Mucosa of rectum (tissue), 2 donors: ENCODE results near the gene PHLDB2.

ENCODE experiments used
- H3K27ac ChIP-seq, 2 donors: one replicate each; pipeline ENCODE4 v1.7.0; 2013; ENCODE audit warnings: inconsistent platforms in 2 of 2, low read depth in 2 of 2, low read length in 2 of 2
- H3K27me3 ChIP-seq, 2 donors: one replicate each; pipeline ENCODE4 v1.7.0; 2013; ENCODE audit warnings: low read length in 2 of 2; ENCODE audit not compliant: control insufficient read depth in 2 of 2, insufficient read depth in 2 of 2
- H3K36me3 ChIP-seq, 2 donors: one replicate each; pipeline ENCODE4 v1.7.0; 2013; ENCODE audit warnings: low read length in 2 of 2; ENCODE audit not compliant: control insufficient read depth in 2 of 2, insufficient read depth in 2 of 2
- H3K4me1 ChIP-seq, 2 donors: one replicate each; pipeline ENCODE4 v1.7.0; 2013; ENCODE audit warnings: low read length in 2 of 2, mild to moderate bottlenecking in 1 of 2; ENCODE audit not compliant: control insufficient read depth in 2 of 2, insufficient read depth in 2 of 2
- H3K4me3 ChIP-seq, 2 donors: one replicate each; pipeline ENCODE4 v1.7.0; 2013; ENCODE audit warnings: low read length in 2 of 2
- H3K9ac ChIP-seq, 2 donors: one replicate each; pipeline ENCODE4 v1.7.0; 2013; ENCODE audit warnings: low read length in 2 of 2, low read depth in 1 of 2, mild to moderate bottlenecking in 1 of 2
- H3K9me3 ChIP-seq, 2 donors: one replicate each; pipeline ENCODE4 v1.7.0; 2013; ENCODE audit warnings: low read length in 2 of 2; ENCODE audit not compliant: control insufficient read depth in 2 of 2
- donor health status: healthy.
- donor health status: Normal muscosa, but diverticular disease.

PHLDB2 gene

GRCh38 chr3:112000966-112001365, 141.9 kb downstream of the PHLDB2 start:
- Histone ChIP-seq H3K27ac (no peak overlapping the region), H3K9ac (no peak overlapping the region), H3K9me3 (no peaks in the 10 kb centered on the region), H3K36me3 (no peaks in the 10 kb centered on the region), H3K4me3 (no peak overlapping the region), H3K27me3 (peaks cover 0 to 12% of the 10 kb centered on the region in 2 donors), H3K4me1 (peaks cover 3 to 11% of the 10 kb centered on the region in 2 donors)

- Histone ChIP-seq H3K27me3 (peaks cover 0 to 12% of the 10 kb centered on the region in 2 donors), H3K27ac (no peak overlapping the region), H3K4me3 (no peak overlapping the region), H3K9me3 (no peaks in the 10 kb centered on the region), H3K9ac (no peak overlapping the region), H3K36me3 (no peaks in the 10 kb centered on the region), H3K4me1 (peaks cover 3 to 11% of the 10 kb centered on the region in 2 donors)
Observed at GRCh38 chr3:112001526-112001925, 142.5 kb downstream of the PHLDB2 start.

DNA sequence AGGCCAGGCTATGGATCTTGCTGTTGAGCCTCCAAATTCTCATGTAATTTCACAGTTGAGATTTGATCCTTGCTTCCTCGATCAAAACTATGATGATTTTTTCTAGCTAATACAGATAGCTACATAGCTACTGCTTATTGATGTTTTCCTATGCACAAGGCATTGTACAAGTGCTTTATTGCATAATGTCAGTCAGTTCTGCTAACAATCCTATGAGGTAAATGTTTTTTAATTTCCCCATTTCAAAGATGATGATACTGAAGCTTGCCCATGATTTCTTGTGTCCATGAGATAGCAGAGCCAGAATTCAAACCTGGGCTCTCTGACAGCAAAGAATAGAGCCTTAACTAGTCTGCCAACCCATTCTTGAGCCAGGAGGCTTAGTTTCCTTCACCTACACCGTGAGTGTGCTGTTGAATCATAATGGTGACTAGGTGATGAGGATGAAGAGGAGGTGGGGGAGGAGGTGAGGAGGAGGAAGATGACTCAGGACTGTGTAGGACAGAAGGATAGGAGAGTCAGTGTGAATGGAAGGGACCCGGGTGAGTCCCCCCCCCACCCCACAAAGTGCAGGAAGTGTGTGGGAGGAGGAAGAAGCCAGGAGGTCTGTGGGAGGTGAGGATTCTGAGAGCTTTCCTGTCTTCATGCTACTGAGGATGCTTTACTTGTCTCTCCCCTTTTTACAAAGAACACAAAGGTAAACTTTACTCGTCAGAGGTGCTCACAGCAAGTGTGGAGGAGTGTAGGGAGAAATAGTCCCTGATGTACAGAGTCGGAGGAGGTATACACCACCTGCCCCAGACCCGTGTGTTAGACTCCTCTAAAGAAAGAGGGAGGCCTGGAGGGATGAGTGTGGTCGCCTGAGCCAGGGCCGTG, 143.3 kb downstream of the PHLDB2 start:
- Histone ChIP-seq H3K9ac (no peak overlapping the region), H3K27me3 (peaks cover 0 to 12% of the 10 kb centered on the region in 2 donors), H3K27ac (no peak overlapping the region), H3K9me3 (no peaks in the 10 kb centered on the region), H3K4me3 (no peak overlapping the region), H3K4me1 (peaks cover 3 to 11% of the 10 kb centered on the region in 2 donors), H3K36me3 (no peaks in the 10 kb centered on the region)

GRCh38 chr3:112003321-112004080, 144.4 kb downstream of the PHLDB2 start:
- Histone ChIP-seq H3K9me3 (no peaks in the 10 kb centered on the region), H3K4me1 (peaks cover 3 to 10% of the 10 kb centered on the region in 2 donors), H3K4me3 (no peak overlapping the region), H3K27me3 (peaks cover 0 to 11% of the 10 kb centered on the region in 2 donors), H3K9ac (no peak overlapping the region), H3K27ac (no peak overlapping the region), H3K36me3 (no peaks in the 10 kb centered on the region)

GRCh38 chr3:112004187-112004586, 145.1 kb downstream of the PHLDB2 start:
- no peak overlapping the region for H3K27ac ChIP-seq
- H3K9ac ChIP-seq = no peak overlapping the region
- H3K4me3 ChIP-seq = no peak overlapping the region

GRCh38 chr3:112004669-112005068, 145.6 kb downstream of the PHLDB2 start:
- H3K4me3 ChIP-seq = no peak overlapping the region
- H3K9ac ChIP-seq = no peak overlapping the region

More at GRCh38 chr3:112004187-112004586, 145.1 kb downstream of the PHLDB2 start:
- Histone ChIP-seq H3K4me1 (peaks cover 0 to 3% of the 10 kb centered on the region in 2 donors), H3K36me3 (no peaks in the 10 kb centered on the region), H3K27me3 (peaks cover 0 to 8% of the 10 kb centered on the region in 2 donors), H3K9me3 (no peaks in the 10 kb centered on the region)

DNA sequence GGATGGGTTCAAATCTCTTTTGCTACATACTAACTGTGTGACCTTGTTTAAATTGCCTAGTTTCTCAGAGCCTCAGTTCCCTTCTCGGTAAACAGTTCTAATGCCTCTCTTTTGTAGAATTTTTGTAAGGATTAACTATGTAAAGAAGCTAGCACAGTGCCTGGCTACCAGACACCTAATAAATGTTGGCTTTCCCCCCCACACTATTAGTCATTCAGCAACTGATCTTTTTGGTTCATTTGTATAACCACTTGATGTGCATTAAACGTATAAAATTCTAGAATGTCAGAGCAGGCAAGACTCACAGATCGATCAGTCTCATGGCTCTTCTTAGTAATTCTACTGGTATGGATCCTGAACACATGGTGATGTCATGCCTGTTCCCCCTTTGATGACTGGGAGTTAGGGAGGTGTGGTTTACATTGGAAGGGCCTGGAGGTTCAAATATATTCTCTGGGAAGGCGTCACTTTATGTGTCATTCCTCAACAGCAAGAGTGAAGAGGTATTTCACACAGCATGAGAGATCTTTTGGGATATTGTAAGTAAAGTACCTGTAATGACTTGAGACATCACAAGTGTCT, 146.1 kb downstream of the PHLDB2 start:
- Histone ChIP-seq H3K9me3 (no peaks in the 10 kb centered on the region), H3K27ac (no peak overlapping the region), H3K4me3 (no peak overlapping the region), H3K4me1 (no peaks in the 10 kb centered on the region), H3K36me3 (no peaks in the 10 kb centered on the region), H3K27me3 (no peaks in the 10 kb centered on the region), H3K9ac (no peak overlapping the region)

More at GRCh38 chr3:112004669-112005068, 145.6 kb downstream of the PHLDB2 start:
- no peaks in the 10 kb centered on the region for H3K9me3 ChIP-seq
- no peaks in the 10 kb centered on the region for H3K36me3 ChIP-seq
- peaks cover 0 to 4% of the 10 kb centered on the region in 2 donors for H3K27me3 ChIP-seq
- H3K27ac ChIP-seq = no peak overlapping the region
- H3K4me1 ChIP-seq = no peaks in the 10 kb centered on the region

- no peak overlapping the region for H3K4me3 ChIP-seq
- no peak overlapping the region for H3K27ac ChIP-seq
Observed at GRCh38 chr3:112007633-112008032, 148.6 kb downstream of the PHLDB2 start.

GRCh38 chr3:112009670-112010069, 150.6 kb downstream of the PHLDB2 start:
- no peak overlapping the region for H3K9ac ChIP-seq
- H3K9me3 ChIP-seq = no peaks in the 10 kb centered on the region
- no peak overlapping the region for H3K4me3 ChIP-seq
- H3K4me1 ChIP-seq = no peaks in the 10 kb centered on the region
- H3K27ac ChIP-seq = no peak overlapping the region
- no peaks in the 10 kb centered on the region for H3K27me3 ChIP-seq
- H3K36me3 ChIP-seq = no peaks in the 10 kb centered on the region

More at GRCh38 chr3:112007633-112008032, 148.6 kb downstream of the PHLDB2 start:
- no peaks in the 10 kb centered on the region for H3K36me3 ChIP-seq
- no peaks in the 10 kb centered on the region for H3K9me3 ChIP-seq
- H3K4me1 ChIP-seq = no peaks in the 10 kb centered on the region
- no peaks in the 10 kb centered on the region for H3K27me3 ChIP-seq
- H3K9ac ChIP-seq = no peak overlapping the region

GRCh38 chr3:112010636-112011035, 151.6 kb downstream of the PHLDB2 start:
- no peak overlapping the region for H3K4me3 ChIP-seq
- no peak overlapping the region for H3K9ac ChIP-seq
- H3K27me3 ChIP-seq = no peaks in the 10 kb centered on the region
- H3K27ac ChIP-seq = no peak overlapping the region
- no peaks in the 10 kb centered on the region for H3K36me3 ChIP-seq
- H3K4me1 ChIP-seq = no peaks in the 10 kb centered on the region
- no peaks in the 10 kb centered on the region for H3K9me3 ChIP-seq
